Stimulated activated CD4-positive, alpha-beta T cell treated with anti-CD3 and anti-CD28 coated beads, Interleukin-12 subunit alpha, Interleukin-12 subunit beta, amount 100 ng/mL, for 48 hours (primary cell): Measurements from ENCODE around the gene SLC38A4.
"Not testable (repeated sequence)": the region's sequence is repeated elsewhere in the genome, so short reads cannot be mapped to it uniquely, and the experiment has no call there.

Source experiments
- DNase-seq, 3 donors: peaks; one replicate each; pipeline ENCODE4 v3.0.0-alpha.2; 2020; ENCODE audit warnings: low read depth in 2 of 3, low spot score in 1 of 3

Gene SLC38A4

DNA sequence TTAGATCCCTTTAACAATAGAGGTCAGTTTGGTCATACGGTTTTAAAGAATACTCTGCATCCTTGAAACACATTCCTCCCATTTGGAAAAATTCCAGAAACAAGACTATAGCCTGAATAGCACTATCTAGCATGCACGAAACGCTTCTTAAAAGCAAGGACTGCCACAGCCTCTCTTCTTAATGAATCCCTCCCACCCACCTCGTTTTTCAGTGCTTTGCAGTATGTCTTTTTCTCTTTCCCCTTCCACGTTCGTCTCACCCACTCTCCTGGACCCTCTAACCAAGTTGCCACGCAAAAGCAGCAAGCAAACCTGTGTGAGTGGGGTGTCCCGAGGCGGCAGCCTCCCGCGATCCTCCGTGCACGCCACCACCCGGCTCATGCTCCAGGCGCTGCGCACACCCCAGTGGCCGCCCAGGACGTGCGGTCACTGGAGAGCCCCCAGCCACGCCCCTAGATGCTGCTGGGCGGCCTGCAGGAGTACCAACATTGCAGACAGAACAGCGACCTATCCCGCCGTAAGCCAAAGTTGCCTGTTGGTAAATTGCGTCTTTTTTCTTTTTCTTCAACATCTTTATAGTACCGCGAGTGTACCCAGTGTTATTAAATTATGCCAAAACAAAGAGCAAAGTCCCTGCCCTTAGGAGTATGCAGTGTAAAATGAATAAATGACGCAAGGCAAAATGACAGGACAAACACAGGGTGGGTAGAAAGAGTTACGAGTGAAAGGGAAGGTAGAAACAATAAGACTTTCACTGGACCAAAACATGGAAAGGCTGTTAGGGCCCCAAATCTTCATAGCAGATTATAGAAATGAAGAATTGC is at the start of gene SLC38A4:
TSS of gene SLC38A4 (minus strand) at position 407 of the 824 bp plus-strand sequence. CDS start 32,926 bp downstream, outside the sequence.
- no peak for DNase-seq

DNA sequence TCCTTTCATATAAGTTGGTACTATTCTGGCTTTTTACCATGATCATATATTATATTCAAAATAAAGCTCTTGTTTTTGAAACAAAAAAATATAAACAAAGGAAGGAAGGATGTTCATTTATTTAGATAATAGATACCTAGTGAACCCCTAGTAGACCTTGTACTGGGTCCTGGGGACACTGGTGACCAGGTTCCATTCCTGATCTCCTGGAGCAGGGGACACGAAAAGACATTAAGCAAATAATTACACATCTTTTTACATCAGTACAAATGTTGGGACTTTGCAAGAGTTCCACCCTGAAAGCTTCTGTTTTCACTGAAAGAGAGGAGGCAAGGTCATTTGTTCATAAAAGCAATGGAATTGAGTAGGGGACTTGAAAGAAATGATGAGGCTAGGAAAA is 49.3 kb upstream of the SLC38A4 start:
- no peak for DNase-seq

GRCh38 chr12:46874642-46875041 is 48.8 kb upstream of the SLC38A4 start:
- DNase-seq: no peak

DNA sequence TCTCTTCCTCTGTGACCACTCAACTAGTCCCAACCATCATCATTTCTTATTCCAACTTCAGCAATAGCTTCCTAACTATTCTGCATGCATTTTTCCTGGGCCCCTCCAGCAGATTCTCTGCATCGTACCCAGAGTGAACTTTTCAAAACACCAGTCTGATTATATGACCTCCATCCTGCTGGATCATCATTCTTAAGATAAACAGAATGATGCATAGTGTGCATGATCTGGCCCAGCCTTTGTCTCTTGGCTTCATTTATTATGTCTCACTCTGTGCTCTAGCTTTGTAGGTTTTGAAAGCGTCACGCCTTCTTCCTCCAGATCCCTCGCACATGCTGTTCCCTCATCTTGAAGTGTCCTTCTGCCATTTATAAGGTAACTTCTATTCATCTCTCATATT is 46.3 kb upstream of the SLC38A4 start:
- no peak for DNase-seq

GRCh38 chr12:46865311-46865710 is 39.5 kb upstream of the SLC38A4 start:
- DNase-seq: no peak

DNA sequence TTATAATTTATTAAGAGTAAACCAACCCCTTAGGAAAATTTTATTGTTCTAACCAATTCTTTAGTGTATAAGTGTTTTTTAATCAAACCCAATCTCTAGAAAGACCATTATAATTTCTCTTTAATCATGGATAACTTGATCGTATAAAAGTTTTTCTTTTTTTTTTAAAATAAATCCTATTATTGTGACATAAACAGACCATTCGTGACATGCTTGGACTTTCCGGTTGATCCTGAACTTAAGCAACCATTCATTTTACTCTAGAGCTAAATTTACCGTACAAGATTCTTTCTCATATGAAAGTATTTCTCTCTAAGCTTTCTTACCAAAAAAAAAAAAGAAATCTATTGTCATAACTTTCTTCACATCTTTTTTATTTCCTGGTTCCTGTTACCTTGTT is 32.6 kb upstream of the SLC38A4 start:
- DNase-seq: no peak

DNA sequence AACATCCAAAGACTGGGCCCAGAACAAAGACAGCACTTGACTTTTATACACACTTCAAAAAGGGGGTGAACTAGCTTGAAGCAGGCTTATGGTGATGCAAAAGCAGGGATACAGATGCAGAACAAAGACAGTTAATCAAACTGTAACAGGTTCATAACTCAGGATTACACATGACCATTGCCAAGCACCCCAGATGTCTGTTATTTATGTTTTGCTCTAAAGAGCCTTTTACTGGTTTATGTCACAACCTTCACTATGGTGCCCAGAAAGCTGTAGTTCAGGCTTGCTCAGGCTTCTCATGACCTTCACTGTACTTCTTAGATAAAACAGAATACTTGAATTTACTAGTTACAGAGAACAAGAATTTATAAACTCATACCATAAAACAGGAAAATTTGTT is 31.7 kb upstream of the SLC38A4 start:
- no peak for DNase-seq

DNA sequence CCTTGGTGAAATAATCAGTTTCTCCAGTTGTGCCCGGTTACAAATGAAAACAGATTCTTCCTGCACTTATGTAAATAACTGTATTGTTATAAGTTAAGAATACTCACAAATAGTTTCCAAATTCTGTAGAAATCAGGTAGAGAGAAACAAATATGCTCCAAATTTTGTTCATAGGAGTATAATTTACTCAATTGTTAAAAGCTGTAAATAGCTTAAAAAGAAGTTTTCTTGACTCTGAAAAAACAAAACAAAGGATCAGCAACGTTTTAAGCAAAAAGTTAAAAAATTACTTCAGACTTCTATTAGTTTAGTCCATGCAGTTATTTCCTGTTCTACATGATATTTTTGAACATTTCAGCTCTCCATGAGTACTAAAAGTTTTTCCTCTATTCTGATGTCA is 30.0 kb upstream of the SLC38A4 start:
- DNase-seq: no peak

- DNase-seq: not testable (repeated sequence)
These were observed 28.4 kb upstream of the SLC38A4 start for GRCh38 chr12:46854188-46854587.

DNA sequence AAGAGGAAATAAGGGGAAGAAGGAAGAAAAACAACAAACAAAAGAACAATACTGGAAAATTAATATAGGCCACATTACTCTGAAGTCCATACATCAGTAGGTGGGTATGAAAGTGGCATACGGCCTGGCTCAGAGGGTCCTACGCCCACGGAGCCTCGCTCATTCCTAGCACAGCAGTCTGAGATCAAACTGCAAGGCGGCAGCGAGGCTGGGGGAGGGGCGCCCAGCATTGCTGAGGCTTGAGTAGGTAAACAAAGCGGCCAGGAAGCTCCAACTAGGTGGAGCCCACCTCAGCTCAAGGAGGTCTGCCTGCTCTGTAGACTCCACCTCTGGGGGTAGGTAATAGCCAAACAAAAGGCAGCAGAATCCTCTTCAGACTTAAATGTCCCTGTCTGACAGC is 23.0 kb upstream of the SLC38A4 start:
- not testable (repeated sequence) for DNase-seq

DNA sequence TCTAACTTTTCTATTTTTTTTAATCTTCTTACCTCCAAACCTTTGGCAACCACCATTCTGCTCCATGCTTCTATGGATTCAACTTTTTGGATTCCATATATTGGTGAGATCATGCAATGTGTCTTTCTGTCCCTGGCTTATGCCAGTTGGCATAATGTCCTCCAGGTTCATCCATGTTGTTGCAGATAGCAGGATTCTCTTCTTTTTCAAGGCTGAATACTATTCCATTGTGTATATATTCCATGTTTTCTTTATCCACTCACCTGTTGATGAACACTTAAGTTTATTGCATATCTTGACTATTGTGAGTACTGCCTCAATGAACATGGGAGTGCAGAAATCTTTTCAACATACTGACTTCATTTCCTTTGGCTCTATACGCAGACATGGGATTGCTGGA is 21.2 kb upstream of the SLC38A4 start:
- no peak for DNase-seq

DNA sequence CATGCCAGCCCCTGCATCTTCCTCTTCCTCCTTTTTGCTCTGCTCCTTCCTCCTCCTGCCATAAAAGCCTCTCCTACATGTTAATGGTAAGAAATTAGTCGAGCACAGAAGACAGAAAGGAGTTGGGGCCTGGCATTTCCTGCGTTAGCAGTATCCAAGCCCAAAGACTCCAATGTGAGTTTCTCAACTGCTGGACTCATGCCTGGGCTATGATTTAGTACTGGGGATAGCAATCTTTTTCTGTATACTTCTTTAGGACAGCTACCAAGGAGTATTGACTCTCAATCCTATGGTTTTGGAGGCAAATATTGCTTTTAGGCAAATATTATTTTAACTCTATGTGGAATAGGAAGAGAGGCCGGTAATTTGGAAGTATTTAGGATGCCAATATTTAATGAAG is 18.0 kb upstream of the SLC38A4 start:
- DNase-seq: no peak

DNA sequence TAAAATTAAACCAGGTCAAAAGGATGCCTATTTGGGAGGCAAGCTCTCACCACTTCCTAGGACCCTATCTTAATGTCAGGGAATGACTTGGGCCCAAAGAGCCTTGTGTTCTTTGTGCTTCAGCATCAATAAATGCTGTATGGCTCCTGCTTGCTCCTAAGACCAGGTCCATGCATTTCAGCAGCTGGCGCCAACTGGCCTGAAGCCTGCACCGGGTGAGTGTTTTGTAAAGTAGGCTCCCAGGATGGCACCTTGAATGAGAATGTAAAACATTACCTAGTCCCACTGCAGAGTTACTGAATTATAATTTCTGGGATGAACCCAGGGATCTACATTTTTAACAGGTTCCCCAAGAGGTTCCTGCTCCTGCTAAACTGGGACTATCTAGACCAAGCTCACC is 16.1 kb upstream of the SLC38A4 start:
- DNase-seq: no peak

- no peak for DNase-seq
These were observed 14.2 kb upstream of the SLC38A4 start for GRCh38 chr12:46839964-46840363.

- DNase-seq: no peak
These were observed 13.4 kb upstream of the SLC38A4 start for GRCh38 chr12:46839232-46839631.

DNA sequence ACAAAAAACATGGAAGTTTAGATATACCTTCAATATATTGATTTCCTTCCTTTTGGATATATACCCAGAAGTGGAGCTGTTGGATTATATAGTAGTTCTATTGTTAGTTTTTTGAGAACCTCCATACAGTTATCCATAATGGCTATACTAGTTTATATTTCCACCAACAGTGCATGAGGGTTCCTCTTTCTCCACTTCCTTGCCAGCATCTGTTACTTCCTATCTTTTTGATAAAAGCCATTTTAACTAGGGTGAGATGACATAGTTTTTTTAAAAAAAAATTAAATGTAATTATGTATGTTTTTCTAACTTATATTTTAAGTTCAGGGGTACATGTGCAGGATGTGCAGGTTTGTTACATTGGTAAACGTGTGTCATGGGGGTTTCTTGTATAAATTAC is 10.0 kb upstream of the SLC38A4 start:
- no peak for DNase-seq

GRCh38 chr12:46832130-46832704 is 6.4 kb upstream of the SLC38A4 start:
- DNase-seq: no peak

DNA sequence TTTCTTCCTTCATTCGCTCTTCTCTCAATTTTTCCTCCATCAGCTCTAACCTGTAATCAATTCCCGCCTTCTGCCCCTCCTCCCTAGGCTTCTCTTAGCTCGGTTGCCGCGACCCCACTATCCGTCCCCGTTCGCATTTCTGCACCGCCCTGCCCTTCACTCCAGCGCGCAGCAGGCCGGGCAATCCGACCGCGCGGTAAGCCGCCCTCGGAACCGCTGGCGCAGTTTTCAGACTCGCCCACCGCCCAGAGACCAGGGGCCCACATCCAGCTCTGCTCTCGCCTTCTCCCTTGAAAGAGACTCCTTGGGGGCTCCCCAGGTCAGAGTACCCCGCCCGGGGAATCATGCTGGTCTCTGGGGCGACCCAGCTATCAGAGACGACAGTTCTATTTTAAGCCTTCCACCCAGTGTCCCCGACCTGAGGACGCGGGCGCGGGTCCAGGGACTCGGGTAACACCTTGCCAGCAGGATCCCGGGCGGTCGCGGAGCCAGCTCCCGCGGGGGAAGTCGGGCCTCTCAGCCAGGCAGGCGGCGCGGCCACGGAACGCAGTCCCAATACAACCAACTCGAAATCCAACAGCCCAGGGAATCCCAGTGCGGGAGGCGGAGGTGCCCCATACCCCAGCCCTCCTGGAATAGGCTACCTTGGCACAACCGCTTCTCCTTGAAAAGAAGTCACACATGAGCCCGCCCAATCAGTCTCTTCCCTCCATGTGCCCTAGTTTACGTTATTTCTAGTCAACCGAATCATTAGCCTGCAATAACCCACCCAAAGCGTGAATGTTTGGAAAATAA is 5.7 kb upstream of the SLC38A4 start:
- DNase-seq: no peak

GRCh38 chr12:46830731-46831334 is 5.0 kb upstream of the SLC38A4 start:
- no peak for DNase-seq

- no peak for DNase-seq
These were observed 1.1 kb downstream of the SLC38A4 start for GRCh38 chr12:46824709-46825108.

DNA sequence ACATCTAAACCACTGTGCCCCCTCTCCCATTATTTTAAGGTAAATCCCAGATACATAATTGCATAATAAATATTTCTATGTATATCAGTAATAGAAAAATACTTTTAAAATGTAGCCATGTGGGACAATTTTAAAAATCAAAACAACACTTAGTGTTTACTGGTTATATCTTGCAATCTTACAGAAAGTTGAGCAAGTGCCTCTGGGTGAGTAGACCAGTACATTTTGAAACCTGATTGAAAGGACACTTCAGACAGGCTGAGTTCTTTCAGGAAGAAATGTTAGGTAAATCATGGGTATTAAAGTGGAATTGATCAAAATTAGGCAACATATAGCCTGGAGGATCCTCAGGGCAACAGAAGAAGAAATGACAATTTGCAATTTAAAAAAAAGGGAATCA is 7.2 kb downstream of the SLC38A4 start:
- no peak for DNase-seq

GRCh38 chr12:46815809-46816208 is 10.0 kb downstream of the SLC38A4 start:
- DNase-seq: no peak
